HG02884 (cell line): ENCODE results near the gene FRG1.
"Not testable (repeated sequence)": the region's sequence is repeated elsewhere in the genome, so short reads cannot be mapped to it uniquely, and the experiment has no call there.

Experiments
- ATAC-seq: cut with Tn5 transposase; IDR thresholded peaks from one replicate; pipeline ENCODE4 v1.9.1; 2021; ENCODE audit warnings: mild to moderate bottlenecking, moderate library complexity; ENCODE audit not compliant: unreplicated experiment

FRG1 gene

GRCh38 chr4:189940178-189941004 lies at the start of gene FRG1:
Gene FRG1 (plus strand): TSS chr4:189940872. CDS start chr4:189941010, 138 bp downstream.
- peak; percentile 99 for ATAC-seq

GRCh38 chr4:189897667-189898066 lies 43.0 kb upstream of the FRG1 start:
- no peak for ATAC-seq

- not testable (repeated sequence) for ATAC-seq
Observed at GRCh38 chr4:189899481-189900015, 41.1 kb upstream of the FRG1 start.

GRCh38 chr4:189904420-189905027 lies 36.1 kb upstream of the FRG1 start:
- peak; percentile 87 for ATAC-seq

GRCh38 chr4:189912170-189912569 lies 28.5 kb upstream of the FRG1 start:
- ATAC-seq: no peak

- ATAC-seq: no peak
Observed at GRCh38 chr4:189917161-189917891, 23.3 kb upstream of the FRG1 start.

GRCh38 chr4:189921058-189921457 lies 19.6 kb upstream of the FRG1 start:
- no peak for ATAC-seq

- not testable (repeated sequence) for ATAC-seq
Observed at GRCh38 chr4:189926742-189927141, 13.9 kb upstream of the FRG1 start.

- peak; percentile 34 for ATAC-seq
Observed at GRCh38 chr4:189941005-189941450, 356 bp downstream of the FRG1 start.

GRCh38 chr4:189942412-189942811 lies 1.7 kb downstream of the FRG1 start:
- not testable (repeated sequence) for ATAC-seq

- not testable (repeated sequence) for ATAC-seq
Observed at GRCh38 chr4:189944077-189944476, 3.4 kb downstream of the FRG1 start.

- ATAC-seq: not testable (repeated sequence)
Observed at GRCh38 chr4:189946906-189947305, 6.2 kb downstream of the FRG1 start.

GRCh38 chr4:189948486-189948885 lies 7.8 kb downstream of the FRG1 start:
- ATAC-seq: not testable (repeated sequence)

- not testable (repeated sequence) for ATAC-seq
Observed at GRCh38 chr4:189969291-189969690, 28.6 kb downstream of the FRG1 start.

GRCh38 chr4:189973646-189974045 lies 33.0 kb downstream of the FRG1 start:
- ATAC-seq: no peak

- no peak for ATAC-seq
Observed at GRCh38 chr4:189974056-189974455, 33.4 kb downstream of the FRG1 start.

GRCh38 chr4:189979196-189980047 lies 38.8 kb downstream of the FRG1 start:
- no peak for ATAC-seq

- not testable (repeated sequence) for ATAC-seq
Observed at GRCh38 chr4:189980292-189980691, 39.6 kb downstream of the FRG1 start.

GRCh38 chr4:189981970-189982369 lies 41.3 kb downstream of the FRG1 start:
- no peak for ATAC-seq

GRCh38 chr4:189983916-189984526 lies 43.3 kb downstream of the FRG1 start:
- ATAC-seq: not testable (repeated sequence)
